Astrocyte (in vitro differentiated cells and primary cell): ENCODE results near the gene KANSL3.

ENCODE experiments used
- EZH2 ChIP-seq: IDR thresholded peaks from 2 replicates; pipeline ENCODE4 v1.6.1; 2012; ENCODE audit warnings: mild to moderate bottlenecking, low read length, inconsistent platforms; ENCODE audit not compliant: insufficient read depth
- TF ChIP-seq, protein P1 (sequence below): IDR thresholded peaks from 2 replicates; pipeline ENCODE4 v1.5.1; 2011; ENCODE audit warnings: low read depth, mild to moderate bottlenecking, inconsistent platforms, low read length, moderate library complexity; ENCODE audit not compliant: insufficient read depth

DNA sequence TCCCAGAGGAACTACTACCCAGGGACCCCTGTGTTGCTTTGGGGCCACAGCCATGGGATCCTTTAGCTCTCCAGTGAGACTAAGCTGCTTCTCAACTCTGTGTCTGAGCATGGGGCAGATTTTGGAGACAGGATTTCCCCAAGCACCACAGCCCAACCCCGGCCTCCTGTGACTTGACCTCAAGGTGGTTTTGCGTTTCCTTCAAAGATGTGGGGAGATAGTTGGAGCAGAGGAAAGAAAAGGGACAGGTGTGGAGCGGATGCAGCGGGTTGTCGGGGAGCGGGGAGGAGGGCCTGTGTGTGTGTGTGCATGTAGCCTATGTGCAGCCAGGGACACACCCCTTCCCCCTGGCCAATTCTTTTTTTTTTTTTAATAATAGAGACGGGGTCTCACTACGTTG, 91.3 kb downstream of the KANSL3 start:
- TF ChIP-seq, protein P1, sequence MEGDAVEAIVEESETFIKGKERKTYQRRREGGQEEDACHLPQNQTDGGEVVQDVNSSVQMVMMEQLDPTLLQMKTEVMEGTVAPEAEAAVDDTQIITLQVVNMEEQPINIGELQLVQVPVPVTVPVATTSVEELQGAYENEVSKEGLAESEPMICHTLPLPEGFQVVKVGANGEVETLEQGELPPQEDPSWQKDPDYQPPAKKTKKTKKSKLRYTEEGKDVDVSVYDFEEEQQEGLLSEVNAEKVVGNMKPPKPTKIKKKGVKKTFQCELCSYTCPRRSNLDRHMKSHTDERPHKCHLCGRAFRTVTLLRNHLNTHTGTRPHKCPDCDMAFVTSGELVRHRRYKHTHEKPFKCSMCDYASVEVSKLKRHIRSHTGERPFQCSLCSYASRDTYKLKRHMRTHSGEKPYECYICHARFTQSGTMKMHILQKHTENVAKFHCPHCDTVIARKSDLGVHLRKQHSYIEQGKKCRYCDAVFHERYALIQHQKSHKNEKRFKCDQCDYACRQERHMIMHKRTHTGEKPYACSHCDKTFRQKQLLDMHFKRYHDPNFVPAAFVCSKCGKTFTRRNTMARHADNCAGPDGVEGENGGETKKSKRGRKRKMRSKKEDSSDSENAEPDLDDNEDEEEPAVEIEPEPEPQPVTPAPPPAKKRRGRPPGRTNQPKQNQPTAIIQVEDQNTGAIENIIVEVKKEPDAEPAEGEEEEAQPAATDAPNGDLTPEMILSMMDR, result no peak
- no peak for TF ChIP-seq EZH2
